Prostate gland (tissue), 2 donors: ENCODE data around the gene USP47. TPM values are rescaled to one million over a fixed set of nuclear protein-coding genes. Genes with fewer than 3 reads are reported as not detected.

Experiments used
- DNase-seq: peaks from one replicate; pipeline ENCODE4 v3.0.0-alpha.2; 2019; ENCODE audit warnings: low spot score
- H3K27ac ChIP-seq, 2 donors: fragments of 200-600 bp; sonication (generic); 2 replicates each; pipeline ENCODE4 v1.5.1; 2017 to 2019
- H3K27me3 ChIP-seq: fragments of 200-600 bp; sonication (generic); replicated peaks from 2 replicates; pipeline ENCODE4 v1.5.1; 2019; ENCODE audit not compliant: insufficient read depth
- H3K36me3 ChIP-seq, 2 donors: fragments of 200-600 bp; sonication (generic); 1 replicate in 1 of 2; 2 replicates in 1 of 2; pipeline versions ENCODE4 v1.5.1 to v1.8.1; 2017 to 2019
- H3K4me1 ChIP-seq: fragments of 200-600 bp; sonication (generic); replicated peaks from 2 replicates; pipeline ENCODE4 v1.5.1; 2019
- H3K4me3 ChIP-seq, 2 donors: fragments of 200-600 bp; sonication (generic); 2 replicates each; pipeline ENCODE4 v1.5.1; 2017 to 2019
- H3K9me3 ChIP-seq: fragments of 200-600 bp; sonication (generic); 2 replicates; pipeline ENCODE4 v1.5.1; 2017
- CTCF ChIP-seq, 4 experiments: fragments of 200-600 bp in 2 of 4; fragments of 450-650 bp in 2 of 4; sonication (generic) in 2 of 4; IDR thresholded peaks; 1 replicate in 3 of 4; 2 replicates in 1 of 4; pipeline ENCODE4 v1.5.1; 2016 to 2019; ENCODE audit warnings: antibody characterized with exemption in 4 of 4, mild to moderate bottlenecking in 2 of 4, moderate library complexity in 2 of 4
- POLR2A ChIP-seq: fragments of 450-650 bp; IDR thresholded peaks from one replicate; pipeline ENCODE4 v1.6.1; 2016; ENCODE audit warnings: antibody characterized with exemption, mild to moderate bottlenecking
- POLR2AphosphoS5 ChIP-seq: sonication (generic); formaldehyde crosslinking; IDR thresholded peaks from one replicate; pipeline ENCODE4 v1.6.1; 2017; ENCODE audit warnings: antibody characterized with exemption
- WGBS: methylation state at CpG from one replicate; pipeline ENCODE4 v1.1.5; 2018; 5-methylcytosine and 5-hydroxymethylcytosine counted together
- intact Hi-C: fragments of 100-400 bp; cut with DNase I; formaldehyde crosslinking; loops from one replicate; pipeline ENCODE4 v1.14.2; 2022
- total RNA-seq, 2 donors: library from RNA; depleted of rRNA; stranded (reverse); fragments of >200 nt; gene quantifications; one replicate each; pipeline ENCODE4 v1.1.0, GENCODE V29; 2016

USP47 gene
- total RNA-seq, 2 donors from 2014 or later = 58.4 to 76.6 TPM

GRCh38 chr11:11817957-11818356 is 23.8 kb upstream of the USP47 start:
- Histone ChIP-seq H3K4me1 (no peaks in the 10 kb centered on the region), H3K9me3 (no peaks in the 10 kb centered on the region), H3K4me3 (no peak overlapping the region), H3K27me3 (no peaks in the 10 kb centered on the region), H3K27ac (no peak overlapping the region), H3K36me3 (no peaks in the 10 kb centered on the region)
- WGBS = 95% methylated on average over 5 of the region's 5 CpGs
- no peak for DNase-seq
- intact Hi-C loops = no loop called here
- TF ChIP-seq POLR2A = no peak
- no peak for TF ChIP-seq POLR2AphosphoS5
- no peak for TF ChIP-seq CTCF (IDR thresholded peaks at IDR 0.05)

- WGBS = 82% methylated on average over 2 of the region's 2 CpGs
- H3K27ac ChIP-seq = no peak overlapping the region
- no peak for DNase-seq
- no peaks in the 10 kb centered on the region for H3K27me3 ChIP-seq
- TF ChIP-seq POLR2A (no peak), CTCF (IDR thresholded peaks at IDR 0.05) (no peak), POLR2AphosphoS5 (no peak)
- no peaks in the 10 kb centered on the region for H3K4me1 ChIP-seq
- H3K4me3 ChIP-seq = no peak overlapping the region
- no peaks in the 10 kb centered on the region for H3K9me3 ChIP-seq
- H3K36me3 ChIP-seq = no peaks in the 10 kb centered on the region
- intact Hi-C loops = no loop called here
These were observed 23.1 kb upstream of the USP47 start for GRCh38 chr11:11818529-11819121.

GRCh38 chr11:11821899-11822298 is 19.9 kb upstream of the USP47 start:
- Histone ChIP-seq H3K27me3 (no peaks in the 10 kb centered on the region), H3K4me3 (no peak overlapping the region), H3K9me3 (no peaks in the 10 kb centered on the region), H3K4me1 (no peaks in the 10 kb centered on the region), H3K27ac (no peak overlapping the region), H3K36me3 (no peaks in the 10 kb centered on the region)
- TF ChIP-seq CTCF (IDR thresholded peaks at IDR 0.05) (no peak), POLR2A (no peak), POLR2AphosphoS5 (no peak)
- WGBS = 80% methylated on average over 3 of the region's 3 CpGs
- no peak for DNase-seq
- intact Hi-C loops = no loop called here

GRCh38 chr11:11822946-11823345 is 18.8 kb upstream of the USP47 start:
- no peaks in the 10 kb centered on the region for H3K9me3 ChIP-seq
- no peak overlapping the region for H3K27ac ChIP-seq
- H3K36me3 ChIP-seq = no peaks in the 10 kb centered on the region
- H3K27me3 ChIP-seq = no peaks in the 10 kb centered on the region
- H3K4me1 ChIP-seq = no peaks in the 10 kb centered on the region
- H3K4me3 ChIP-seq = no peak overlapping the region
- no peak for TF ChIP-seq POLR2A
- no peak for TF ChIP-seq POLR2AphosphoS5
- TF ChIP-seq CTCF (IDR thresholded peaks at IDR 0.05) = no peak
- no peak for DNase-seq
- intact Hi-C loops = no loop called here
- 78% methylated on average over 4 of the region's 4 CpGs for WGBS

- WGBS = 97% methylated on average over 1 of the region's 1 CpG
- Histone ChIP-seq H3K36me3 (no peaks in the 10 kb centered on the region), H3K27me3 (no peaks in the 10 kb centered on the region), H3K4me1 (no peaks in the 10 kb centered on the region), H3K4me3 (no peak overlapping the region), H3K9me3 (no peaks in the 10 kb centered on the region), H3K27ac (no peak overlapping the region)
- no peak for DNase-seq
- intact Hi-C loops = no loop called here
- TF ChIP-seq CTCF (IDR thresholded peaks at IDR 0.05) (no peak), POLR2AphosphoS5 (no peak), POLR2A (no peak)
These were observed 15.5 kb upstream of the USP47 start for GRCh38 chr11:11826260-11826659.
